ENCODE measurements around the gene DELE1.

DELE1 gene

GRCh38 chr5:141876628-141877355, 46.9 kb upstream of the DELE1 start:
- no peak for DNase-seq (ENCODE audit: low spot score)
- no peak for TF ChIP-seq CTCF (IDR thresholded peaks at IDR 0.05; ENCODE audit: extremely low read depth, missing control alignments)

GRCh38 chr5:141877356-141878185, 46.1 kb upstream of the DELE1 start:
- DNase-seq (ENCODE audit: low spot score), result no peak
- no peak for TF ChIP-seq CTCF (IDR thresholded peaks at IDR 0.05; ENCODE audit: extremely low read depth, missing control alignments)

- no peak for TF ChIP-seq CTCF (IDR thresholded peaks at IDR 0.05; ENCODE audit: extremely low read depth, missing control alignments)
- peak; percentile 53 for DNase-seq (ENCODE audit: low spot score)
These were observed 45.4 kb upstream of the DELE1 start, which contains the start of gene PCDH1 for GRCh38 chr5:141878186-141878710. PCDH1 (minus strand) TSS chr5:141878410; CDS start chr5:141878262, 148 bp downstream.

GRCh38 chr5:141878711-141879425, 44.8 kb upstream of the DELE1 start:
- DNase-seq (ENCODE audit: low spot score), result peak; percentile 89
- TF ChIP-seq CTCF (IDR thresholded peaks at IDR 0.05; ENCODE audit: extremely low read depth, missing control alignments), result peak; percentile 76

GRCh38 chr5:141879426-141879759, 44.3 kb upstream of the DELE1 start:
- TF ChIP-seq CTCF (IDR thresholded peaks at IDR 0.05; ENCODE audit: extremely low read depth, missing control alignments), result no peak
- no peak for DNase-seq (ENCODE audit: low spot score)

- TF ChIP-seq CTCF (IDR thresholded peaks at IDR 0.05; ENCODE audit: extremely low read depth, missing control alignments), result no peak
- DNase-seq (ENCODE audit: low spot score), result no peak
These were observed 43.5 kb upstream of the DELE1 start for GRCh38 chr5:141879941-141880738.

Data from GM20000 (cell line).